GM18867 (cell line): ENCODE results near the gene AMIGO2.
"Not testable (repeated sequence)": the region's sequence is repeated elsewhere in the genome, so short reads cannot be mapped to it uniquely, and the experiment has no call there.

Experiments used
- ATAC-seq: cut with Tn5 transposase; IDR thresholded peaks from one replicate; pipeline ENCODE4 v1.9.1; 2021; ENCODE audit warnings: mild to moderate bottlenecking, moderate library complexity; ENCODE audit not compliant: unreplicated experiment

AMIGO2 gene

GRCh38 chr12:47075192-47076084 lies 4.3 kb downstream of the AMIGO2 start:
- no peak for ATAC-seq

- ATAC-seq = no peak
These were observed 5.0 kb downstream of the AMIGO2 start for GRCh38 chr12:47074757-47075156.

- no peak for ATAC-seq
These were observed 5.8 kb downstream of the AMIGO2 start for GRCh38 chr12:47073951-47074350.

GRCh38 chr12:47071241-47071852 lies 8.4 kb downstream of the AMIGO2 start:
- no peak for ATAC-seq

- no peak for ATAC-seq
These were observed 9.4 kb downstream of the AMIGO2 start for GRCh38 chr12:47070310-47070709.

- ATAC-seq = no peak
These were observed 11.2 kb downstream of the AMIGO2 start for GRCh38 chr12:47068539-47068938.

- ATAC-seq = no peak
These were observed 11.9 kb downstream of the AMIGO2 start for GRCh38 chr12:47067771-47068431.

- no peak for ATAC-seq
These were observed 12.6 kb downstream of the AMIGO2 start for GRCh38 chr12:47067176-47067575.

- ATAC-seq = peak; percentile 51
These were observed 13.3 kb downstream of the AMIGO2 start for GRCh38 chr12:47066278-47067025.

- ATAC-seq = no peak
These were observed 14.2 kb downstream of the AMIGO2 start for GRCh38 chr12:47065546-47065945.

- not testable (repeated sequence) for ATAC-seq
These were observed 21.1 kb downstream of the AMIGO2 start for GRCh38 chr12:47058640-47059039.

- ATAC-seq = not testable (repeated sequence)
These were observed 22.8 kb downstream of the AMIGO2 start for GRCh38 chr12:47056944-47057343.

GRCh38 chr12:47055856-47056255 lies 23.9 kb downstream of the AMIGO2 start:
- ATAC-seq = not testable (repeated sequence)

GRCh38 chr12:47054659-47055058 lies 25.1 kb downstream of the AMIGO2 start:
- no peak for ATAC-seq

GRCh38 chr12:47053961-47054360 lies 25.8 kb downstream of the AMIGO2 start:
- no peak for ATAC-seq

GRCh38 chr12:47052274-47052673 lies 27.5 kb downstream of the AMIGO2 start:
- no peak for ATAC-seq

GRCh38 chr12:47051291-47051690 lies 28.5 kb downstream of the AMIGO2 start:
- ATAC-seq = not testable (repeated sequence)

GRCh38 chr12:47048541-47048940 lies 31.2 kb downstream of the AMIGO2 start:
- no peak for ATAC-seq

GRCh38 chr12:47041327-47041726 lies 38.4 kb downstream of the AMIGO2 start:
- no peak for ATAC-seq

GRCh38 chr12:47039756-47040155 lies 40.0 kb downstream of the AMIGO2 start:
- ATAC-seq = no peak

GRCh38 chr12:47039079-47039478 lies 40.7 kb downstream of the AMIGO2 start:
- ATAC-seq = no peak
